HG03575 (cell line): ENCODE data around the gene RHEBL1.

ENCODE experiments used
- ATAC-seq: cut with Tn5 transposase; IDR thresholded peaks from one replicate; pipeline ENCODE4 v1.9.1; 2021; ENCODE audit not compliant: unreplicated experiment, insufficient number of reproducible peaks, low FRiP score; ENCODE audit errors: extremely low read depth

The RHEBL1 gene, protein sequence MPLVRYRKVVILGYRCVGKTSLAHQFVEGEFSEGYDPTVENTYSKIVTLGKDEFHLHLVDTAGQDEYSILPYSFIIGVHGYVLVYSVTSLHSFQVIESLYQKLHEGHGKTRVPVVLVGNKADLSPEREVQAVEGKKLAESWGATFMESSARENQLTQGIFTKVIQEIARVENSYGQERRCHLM

DNA sequence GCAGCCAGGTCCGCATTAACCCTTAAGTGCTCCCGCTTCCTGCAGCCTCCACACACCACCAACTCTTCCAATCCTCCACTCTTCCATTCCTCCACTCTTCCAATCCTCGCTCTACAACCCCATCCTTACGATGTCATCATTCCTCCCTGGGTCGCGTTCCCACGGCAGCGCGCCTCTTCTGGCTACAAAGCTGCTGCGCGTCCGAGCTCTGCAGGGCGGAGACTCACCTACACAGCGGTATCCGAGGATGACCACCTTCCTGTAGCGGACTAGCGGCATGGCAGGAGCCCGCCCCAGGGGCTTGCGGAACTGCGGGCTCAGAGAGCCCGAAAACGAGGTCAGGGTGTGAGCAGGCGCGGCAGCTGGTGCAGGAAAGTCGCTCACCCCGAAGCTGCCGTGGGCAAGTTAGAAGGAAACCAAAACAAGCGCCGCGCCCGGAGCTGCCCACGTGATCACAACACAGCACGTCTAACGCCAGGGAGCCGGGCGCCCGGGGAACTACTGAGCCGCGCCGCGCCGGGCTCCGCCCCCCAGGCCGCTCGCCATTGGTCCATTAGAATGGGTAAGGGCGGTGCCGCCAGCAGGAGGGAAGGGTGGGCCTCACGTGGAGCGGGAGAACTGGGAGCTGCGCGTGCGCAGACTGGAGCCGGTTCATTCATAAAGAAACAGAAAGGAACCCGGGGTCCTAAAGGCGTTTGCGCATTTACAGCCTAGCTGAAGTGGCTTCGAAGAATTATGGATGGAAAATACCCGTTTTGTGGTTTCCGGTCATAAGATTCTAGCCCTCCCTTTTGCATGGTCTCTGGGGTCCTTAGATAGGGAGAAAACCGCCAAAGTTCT is at the start of gene RHEBL1:
TSS of gene RHEBL1 (minus strand) at position 473 of the 840 bp plus-strand sequence. CDS start at position 279, 194 bp downstream.
- peak; percentile 62 for ATAC-seq

DNA sequence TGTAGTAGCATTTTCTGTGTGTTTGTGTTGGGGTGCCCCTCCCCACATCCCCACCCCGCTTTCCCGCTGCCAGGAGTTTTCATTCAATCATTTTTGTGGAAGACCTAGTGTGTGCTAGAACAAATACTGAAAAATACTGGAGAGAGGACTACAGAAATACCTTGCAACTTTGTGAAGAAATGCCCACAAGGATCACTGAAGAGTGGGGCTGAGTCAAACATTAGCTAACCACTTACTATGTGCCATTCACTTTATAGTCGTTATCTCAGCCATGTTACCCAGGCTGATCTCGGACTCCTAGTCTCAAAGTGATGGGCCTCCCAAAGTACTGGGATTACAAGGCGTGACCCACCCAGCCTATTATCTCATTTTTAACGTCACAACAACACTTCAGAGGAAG is 41.4 kb upstream of the RHEBL1 start:
- no peak for ATAC-seq

DNA sequence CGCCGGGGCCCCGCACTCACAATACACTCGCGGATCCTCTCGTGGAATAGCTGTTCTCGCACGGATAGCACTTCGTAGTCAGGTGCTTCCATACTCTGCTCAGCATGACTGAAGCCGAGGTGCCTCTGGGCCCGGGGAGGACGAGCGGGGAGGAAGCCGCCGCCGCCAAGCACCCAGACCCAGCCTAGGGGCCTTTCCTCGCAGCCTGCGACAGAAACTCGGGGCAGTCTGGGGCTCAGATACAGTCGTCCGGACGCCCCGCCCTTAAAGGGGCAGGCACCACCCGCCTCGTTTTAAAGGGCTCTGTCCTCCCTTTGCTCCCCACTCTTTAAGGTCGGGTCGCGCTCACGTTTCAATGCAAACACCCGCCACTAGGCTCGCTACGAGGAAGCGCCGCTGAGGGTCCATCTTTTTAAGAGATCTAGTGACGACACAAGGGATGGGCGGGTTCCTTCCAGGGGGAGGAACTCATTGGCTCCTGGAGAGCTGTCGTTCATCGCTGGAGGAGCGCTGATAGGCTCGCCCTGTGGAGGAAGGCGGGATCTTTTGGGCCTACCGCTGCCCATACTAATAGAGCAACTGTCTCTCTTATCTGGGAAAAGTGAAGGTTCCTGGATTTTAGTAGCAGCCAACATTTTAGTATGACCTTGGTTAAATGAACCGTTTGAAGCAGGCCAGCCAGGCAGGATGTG is 40.8 kb upstream of the RHEBL1 start, which contains the start of gene LMBR1L:
TSS of gene LMBR1L (minus strand) at position 384 of the 692 bp plus-strand sequence. CDS start at position 92, 292 bp downstream.
- peak; percentile 86 for ATAC-seq

DNA sequence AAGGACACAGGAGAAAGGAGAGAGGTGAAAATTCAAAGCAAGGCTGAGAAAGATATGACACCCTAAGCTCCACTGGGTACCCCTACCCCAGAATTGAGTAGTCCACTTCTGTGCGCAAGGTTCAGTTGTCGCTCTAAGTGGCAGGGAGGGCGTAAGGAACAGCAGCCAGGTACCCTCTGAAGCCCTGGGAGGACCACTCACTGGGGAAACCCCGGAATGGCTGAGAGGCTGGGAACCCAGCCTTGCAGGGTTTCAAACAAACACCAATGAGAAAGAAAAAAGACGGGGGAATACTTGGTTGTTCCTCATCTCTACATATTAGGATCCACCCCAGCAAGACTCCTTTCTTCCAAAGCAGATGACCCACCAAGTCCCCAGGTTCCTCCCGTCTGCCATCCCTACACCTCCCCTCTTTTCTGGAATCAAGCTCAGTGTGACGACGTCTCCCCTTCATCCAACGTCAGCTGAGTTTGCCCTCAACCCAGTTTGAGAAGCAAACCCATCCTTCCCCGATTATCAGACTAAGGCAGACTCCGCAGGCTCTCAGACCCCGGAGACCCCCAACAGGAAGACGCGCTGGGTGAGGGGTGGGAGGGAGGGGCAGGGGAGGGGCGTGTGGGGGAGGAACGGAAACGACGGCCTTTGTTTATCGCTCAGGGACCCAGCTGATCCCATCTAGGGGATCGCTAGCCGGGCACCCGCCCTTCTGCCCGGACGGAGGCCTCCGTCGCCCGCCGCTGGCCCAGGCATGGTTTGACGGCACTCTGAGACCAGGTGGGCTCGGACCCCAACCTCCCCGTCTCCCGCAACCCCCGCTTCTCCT is 40.1 kb upstream of the RHEBL1 start:
- ATAC-seq: no peak

DNA sequence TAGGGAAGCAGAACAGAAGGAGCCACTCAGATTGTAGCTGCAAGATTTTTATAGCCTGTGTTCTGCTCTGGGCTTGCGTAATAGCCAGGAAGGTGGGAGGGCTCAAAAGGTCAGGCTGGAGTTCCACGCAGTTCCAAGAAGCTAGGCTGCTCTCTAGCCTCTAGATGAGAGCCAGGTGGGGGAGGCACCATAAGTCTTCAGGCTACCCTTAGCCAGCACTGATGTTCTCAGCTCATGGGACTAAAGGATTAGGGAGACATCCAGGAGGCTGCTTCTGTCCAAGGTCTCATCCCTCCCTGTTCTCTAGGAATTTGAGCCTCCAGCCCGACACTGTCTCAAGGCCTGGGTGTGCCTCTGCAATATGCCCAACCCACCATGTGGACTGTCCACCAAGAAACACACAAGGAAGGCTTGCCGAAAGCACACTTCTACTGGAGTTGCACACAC is 39.2 kb upstream of the RHEBL1 start:
- no peak for ATAC-seq

DNA sequence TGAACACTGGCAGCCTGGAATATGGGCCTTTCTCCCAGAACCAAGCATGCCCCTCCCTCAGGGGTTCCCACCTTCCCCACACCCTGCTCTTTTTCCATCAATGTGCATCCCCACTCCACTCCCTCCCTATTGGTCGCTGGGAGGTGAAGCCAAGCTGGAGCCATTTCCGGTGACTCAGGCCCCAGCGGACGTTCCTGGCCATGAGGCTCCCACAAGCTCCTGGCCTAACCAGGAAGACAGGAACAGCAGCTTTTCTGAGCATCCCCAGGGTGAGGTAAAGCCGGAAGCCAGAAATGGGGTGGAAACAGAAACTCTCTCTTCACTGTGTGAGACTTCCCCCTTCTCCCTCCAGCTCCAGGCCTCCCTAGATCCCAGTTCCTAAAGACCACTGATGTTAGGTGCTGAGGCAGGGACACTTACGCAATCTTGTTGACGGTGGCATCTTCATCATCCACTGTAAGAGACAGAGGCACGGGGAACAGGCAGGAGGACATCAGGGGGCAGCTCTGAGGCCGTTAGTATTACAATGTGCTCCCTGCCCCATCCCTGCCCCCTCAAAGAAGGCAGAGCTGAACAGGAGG is 35.8 kb upstream of the RHEBL1 start:
- no peak for ATAC-seq

DNA sequence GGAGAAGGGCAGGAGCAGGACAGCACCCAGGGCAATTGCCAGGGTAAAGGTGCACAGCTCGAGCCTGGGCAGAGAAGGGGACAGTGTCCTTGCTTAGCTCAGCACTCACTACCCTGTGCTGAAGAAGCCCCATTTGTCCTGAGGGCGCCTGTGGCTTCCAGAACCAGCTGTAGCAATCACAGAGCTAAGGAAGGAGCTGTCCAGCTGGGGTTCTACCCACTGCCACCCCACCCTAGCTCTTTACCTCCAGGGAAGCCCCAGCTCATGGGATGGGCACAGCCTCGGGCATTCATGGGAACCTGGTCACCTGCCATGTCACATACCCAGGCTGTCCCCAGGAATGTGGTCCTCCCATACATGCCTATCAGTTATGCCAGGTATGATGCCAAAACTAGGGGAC is 35.0 kb upstream of the RHEBL1 start:
- ATAC-seq: no peak

DNA sequence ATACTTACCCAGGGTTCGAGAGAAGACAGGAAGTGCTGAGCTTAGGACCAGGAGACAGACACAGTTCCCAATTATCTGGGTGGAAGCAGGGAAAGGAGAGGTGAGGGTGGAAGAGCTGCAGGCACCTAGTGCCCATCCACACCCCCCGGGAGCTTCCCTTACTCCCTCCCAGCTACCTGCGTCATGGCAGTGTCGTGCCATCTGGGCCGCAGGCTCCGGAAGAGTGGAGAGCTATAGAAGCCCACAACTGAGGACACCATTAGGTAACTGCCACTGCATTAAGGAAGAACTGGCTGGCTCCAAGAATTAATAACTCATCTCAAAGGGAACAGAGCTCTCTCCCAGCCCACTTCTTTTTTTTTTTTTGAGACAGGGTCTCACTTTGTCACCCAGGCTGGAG is 30.6 kb upstream of the RHEBL1 start:
- no peak for ATAC-seq

DNA sequence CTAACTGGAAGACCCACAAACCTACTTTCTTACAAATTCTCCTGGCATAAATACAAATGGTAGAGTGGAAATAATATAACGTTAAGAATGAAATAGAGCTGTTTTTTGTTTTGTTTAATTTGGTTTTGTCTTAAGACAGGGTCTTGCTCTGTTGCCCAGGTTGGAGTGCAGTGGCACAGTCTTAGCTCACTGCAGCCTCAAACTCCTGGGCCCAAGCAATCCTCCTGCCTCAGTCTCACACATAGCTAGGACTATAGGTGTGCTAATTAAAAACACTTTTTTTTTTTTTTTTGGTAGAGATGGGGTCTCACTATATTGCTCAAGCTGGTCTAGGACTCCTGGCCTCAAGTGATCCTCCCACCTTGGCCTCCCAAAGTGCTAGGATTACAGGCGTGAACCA is 28.9 kb upstream of the RHEBL1 start:
- no peak for ATAC-seq

DNA sequence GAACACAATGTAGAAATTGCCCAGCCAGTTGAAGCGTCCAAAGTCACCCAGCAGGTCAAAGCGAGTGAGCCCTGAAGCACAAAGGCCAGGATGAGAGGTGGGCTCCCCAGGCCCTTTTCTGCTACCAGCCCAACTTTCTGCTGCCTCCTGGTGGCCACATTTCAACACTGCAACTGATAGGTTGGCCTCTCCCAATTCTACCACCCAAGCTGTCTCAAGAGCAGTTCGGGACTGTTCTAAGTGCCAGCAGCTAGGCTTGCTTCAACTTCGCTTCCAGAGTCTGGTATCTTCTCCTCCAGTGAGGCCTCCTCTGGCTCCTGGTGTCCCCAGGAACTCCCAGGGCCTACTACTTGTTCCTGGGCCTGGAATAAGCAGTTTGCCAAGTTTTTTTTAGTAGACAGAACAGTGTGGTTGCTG is 28.3 kb upstream of the RHEBL1 start:
- ATAC-seq: no peak

DNA sequence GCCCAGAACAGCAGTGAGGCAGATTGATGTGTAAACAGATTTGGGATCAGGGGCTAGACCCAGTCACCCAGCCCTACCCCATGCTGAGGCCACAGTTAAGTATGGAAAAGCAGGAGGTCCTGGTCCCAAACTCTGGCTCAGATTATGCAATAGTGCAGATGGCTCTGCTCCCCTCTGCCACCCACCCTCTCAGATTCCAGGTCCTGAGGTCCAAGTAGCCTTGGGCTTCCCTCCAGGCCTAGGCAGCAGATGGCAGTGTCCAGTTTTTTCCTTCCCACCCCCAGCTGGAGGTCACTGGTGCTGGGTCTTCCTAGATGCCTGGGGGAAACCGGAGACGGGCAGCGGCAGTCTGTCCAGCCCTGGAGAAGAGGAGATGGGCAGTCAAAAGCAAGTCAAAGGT is 27.6 kb upstream of the RHEBL1 start:
- ATAC-seq: no peak

DNA sequence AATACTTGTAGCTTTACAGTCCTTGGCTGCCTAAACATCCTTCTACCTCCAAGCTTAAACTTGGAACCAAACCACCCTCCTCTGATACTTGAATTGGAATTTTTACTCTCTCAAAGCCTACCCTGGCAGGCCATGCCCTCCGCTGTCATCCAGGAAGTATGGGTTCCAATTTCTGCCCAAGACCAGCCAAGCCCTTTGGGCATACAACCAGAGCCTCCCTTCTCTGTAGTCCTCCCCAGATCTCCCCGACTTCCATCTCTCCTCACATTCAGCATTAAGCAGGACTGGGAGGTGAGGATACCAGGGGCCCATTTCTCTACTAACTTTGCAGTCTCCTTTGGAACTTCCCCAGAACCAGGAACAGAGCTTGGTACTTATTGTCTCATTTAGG is 25.2 kb upstream of the RHEBL1 start:
- no peak for ATAC-seq

DNA sequence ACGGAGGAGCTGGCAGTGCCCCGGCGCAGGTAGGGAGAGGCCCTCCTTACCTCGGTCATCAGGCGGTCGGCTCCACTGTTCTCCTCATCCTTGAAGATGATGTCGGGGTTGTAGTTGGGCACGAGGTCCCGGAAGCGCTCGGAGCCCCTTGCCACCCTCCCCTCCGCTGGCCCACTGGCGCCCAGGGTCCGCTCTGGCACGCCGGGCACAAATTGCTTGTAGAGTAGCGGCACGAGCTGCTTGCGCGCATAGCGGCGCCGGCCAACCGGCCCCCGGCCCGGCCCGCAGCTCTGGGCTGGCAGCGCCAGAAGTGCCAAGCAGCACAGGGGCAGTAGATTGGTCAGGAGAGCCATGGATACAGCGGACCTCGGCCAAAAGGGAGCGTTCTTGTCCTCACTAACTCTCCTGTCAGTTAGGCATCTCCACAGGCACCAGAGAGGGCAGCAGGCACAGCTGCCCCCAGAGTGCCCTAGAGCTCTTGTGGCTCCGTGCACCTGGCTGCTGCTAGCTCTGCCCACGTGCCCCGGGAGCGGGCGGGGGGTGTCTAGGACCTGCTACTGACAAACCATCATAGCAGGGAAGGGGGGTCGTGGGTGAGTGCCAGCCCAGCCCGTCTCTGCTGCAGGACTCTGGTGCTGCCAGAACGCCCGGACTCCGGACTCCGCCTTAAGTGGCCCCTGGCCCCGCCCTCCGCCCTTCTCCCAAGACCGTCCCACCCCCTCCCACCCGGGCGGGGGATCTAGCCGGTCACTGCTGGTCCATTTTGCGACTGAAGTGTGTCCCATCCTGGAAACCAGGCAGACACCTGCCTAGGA is 24.6 kb upstream of the RHEBL1 start, which contains the start of gene DHH:
TSS of gene DHH (minus strand) at position 642 of the 815 bp plus-strand sequence. CDS start at position 353, 289 bp downstream.
- no peak for ATAC-seq

DNA sequence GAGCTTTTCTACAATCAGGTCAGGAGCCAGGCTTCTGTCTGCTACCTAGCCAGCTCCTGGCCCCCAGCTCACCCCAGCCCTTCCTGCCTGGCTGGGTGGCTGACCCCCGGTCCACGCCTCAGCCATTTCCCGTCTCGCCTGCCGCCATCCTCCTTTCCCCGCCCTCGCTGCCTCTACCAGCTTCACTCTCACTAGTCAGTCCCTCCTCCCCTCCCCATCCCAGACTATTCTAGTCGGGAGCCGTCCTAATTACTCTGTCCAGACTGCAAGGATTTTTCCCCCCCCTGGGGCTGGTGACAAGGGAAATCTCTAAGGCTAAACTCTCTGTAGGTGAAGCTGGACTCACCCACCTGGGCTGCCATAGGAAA is 24.0 kb upstream of the RHEBL1 start:
- no peak for ATAC-seq

DNA sequence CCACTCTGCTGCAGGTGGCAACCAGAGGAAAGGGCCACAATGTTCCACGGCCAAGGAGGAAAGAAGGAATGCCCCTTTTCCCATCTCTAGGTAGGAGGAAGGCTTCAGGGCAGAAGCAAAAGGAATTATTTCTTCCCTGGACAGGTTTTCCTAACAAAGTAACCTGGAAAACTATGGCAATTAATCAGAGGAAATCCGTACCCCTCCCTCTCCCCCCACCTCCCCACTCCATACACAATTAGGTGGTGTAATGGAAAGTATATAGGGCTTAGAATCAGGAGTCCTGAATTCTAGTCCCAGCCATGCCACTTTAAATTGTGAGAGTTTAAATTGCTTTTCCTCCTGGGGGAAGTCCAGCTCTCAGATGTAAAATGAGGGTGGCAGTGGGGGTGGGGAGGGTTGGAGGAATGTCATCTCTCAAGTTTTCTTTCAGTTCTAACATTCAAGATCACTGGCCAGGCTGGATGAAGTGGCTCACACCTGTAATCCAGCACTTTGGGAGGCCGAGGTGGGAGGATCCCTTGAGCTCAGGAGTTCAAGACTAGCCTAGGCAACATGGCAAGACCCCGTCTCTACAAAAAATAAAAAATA is 23.1 kb upstream of the RHEBL1 start:
- ATAC-seq: no peak

DNA sequence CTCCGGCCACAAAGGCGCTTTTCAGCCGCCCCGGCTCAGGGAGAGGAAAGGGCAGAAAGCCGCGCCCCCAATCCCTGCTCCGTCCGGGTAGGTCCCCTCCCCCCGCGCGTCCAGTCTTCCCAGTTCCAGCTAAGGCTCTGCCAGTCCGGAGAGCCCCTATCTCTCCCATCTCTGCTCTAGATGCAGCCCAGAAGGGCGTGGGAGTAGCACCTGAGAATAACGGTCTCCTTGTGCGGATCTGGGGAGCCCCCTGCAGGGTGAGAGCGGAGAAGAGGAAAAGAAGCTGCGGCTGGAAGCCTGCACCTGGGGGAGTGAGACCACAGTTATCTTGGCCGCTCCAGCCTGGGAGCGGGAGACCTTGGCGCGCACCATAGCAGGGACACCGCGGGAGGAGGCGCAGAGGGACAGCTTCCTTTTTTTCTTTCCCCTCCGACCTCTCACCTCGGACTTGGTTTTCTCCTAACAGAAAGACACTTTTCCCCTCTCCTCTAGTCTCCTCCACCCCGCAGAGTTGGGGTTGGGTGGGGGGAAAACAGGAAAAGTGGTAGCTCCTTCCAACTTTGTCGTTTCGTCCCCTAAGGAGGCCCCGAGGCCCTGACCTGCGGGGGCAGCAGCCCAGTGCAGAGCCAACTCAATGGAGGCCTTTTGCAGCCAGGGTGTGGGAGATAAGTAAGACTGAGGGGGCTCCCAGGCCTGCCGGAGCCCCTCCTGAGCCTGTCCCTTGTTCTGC is 22.5 kb upstream of the RHEBL1 start:
- ATAC-seq: no peak

DNA sequence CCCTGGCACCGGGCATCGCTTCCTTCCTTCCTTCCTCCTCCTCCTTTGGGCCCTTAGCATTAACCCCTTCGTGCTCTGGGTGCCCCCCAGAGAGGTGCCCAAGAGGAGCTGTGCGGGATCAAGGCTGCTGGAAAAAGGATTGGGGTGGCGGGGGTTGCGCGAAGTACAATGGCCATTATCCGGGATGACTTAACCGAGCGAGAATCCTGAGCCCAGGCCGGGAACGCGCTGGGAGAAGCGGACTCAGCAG is 22.0 kb upstream of the RHEBL1 start:
- no peak for ATAC-seq
